SIG-M5 treated with dmso at 0.1 percent for 504 hours (cell line): ENCODE measurements around the gene PBX3.

Experiments used
- DNase-seq: peaks from one replicate; lab custom pipeline; 2025; ENCODE audit not compliant: unreplicated experiment; lab: John Stamatoyannopoulos, UW

The PBX3 gene

GRCh38 chr9:125990186-125990792 lies 243.1 kb downstream of the PBX3 start:
- no peak for DNase-seq

DNA sequence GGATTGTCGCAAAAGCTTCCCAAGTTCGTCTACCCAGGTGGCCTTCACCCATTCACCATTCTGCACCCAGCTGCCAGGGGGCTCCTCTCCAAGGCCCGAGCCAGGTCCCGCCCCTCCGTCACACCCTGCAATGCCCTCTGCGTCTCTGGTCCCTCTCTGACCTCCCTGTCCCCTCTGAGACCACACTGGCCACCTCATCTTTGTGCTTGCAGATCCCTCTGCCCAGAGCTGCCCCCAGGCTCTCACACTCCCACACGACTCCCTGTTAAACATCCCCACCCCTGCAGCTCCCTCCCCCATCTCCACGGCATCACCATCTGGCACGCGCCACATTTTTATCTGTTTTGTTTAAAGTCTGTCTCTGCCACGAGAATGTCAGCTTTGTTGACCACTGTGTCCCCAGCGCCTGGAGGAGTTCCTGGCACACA lies 243.6 kb downstream of the PBX3 start:
- no peak for DNase-seq

DNA sequence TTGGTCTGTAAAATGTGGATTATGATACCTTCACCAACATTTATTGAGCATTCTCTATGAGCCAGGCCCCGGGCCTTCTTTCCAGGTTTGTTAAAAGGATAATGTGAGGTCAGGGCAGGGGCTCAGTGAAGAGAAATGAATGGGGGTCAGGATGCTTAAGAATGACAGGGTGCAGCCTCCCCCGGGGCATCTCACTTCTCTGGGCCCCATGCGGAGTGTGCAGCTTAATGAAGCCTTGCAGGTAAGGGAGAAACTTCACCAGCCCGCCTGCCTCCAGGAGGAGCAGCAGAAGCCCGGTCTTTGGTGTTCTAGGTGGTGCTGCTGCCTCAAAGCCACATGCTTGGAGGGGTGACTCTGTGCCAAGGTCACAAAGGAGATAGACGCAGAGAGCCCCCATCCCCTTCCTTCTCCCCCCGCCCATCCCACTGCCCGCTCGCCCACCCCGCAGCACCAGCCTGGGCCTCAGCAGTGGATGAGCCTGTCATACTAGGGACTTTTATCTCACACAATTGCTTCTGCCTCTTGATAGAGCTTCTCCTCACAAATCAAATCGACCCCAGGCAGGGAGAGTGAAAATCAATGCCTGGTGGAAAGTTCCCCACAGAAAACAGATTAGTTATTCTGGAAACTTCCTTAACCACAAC lies 244.8 kb downstream of the PBX3 start:
- no peak for DNase-seq

- DNase-seq, result no peak
Observed at GRCh38 chr9:125992557-125992956, 245.4 kb downstream of the PBX3 start.

GRCh38 chr9:125993466-125993865 lies 246.3 kb downstream of the PBX3 start:
- no peak for DNase-seq

- no peak for DNase-seq
Observed at GRCh38 chr9:125994066-125994943, 247.1 kb downstream of the PBX3 start.

GRCh38 chr9:125995006-125995405 lies 247.8 kb downstream of the PBX3 start:
- no peak for DNase-seq

GRCh38 chr9:125995706-125996105 lies 248.5 kb downstream of the PBX3 start:
- DNase-seq, result no peak

DNA sequence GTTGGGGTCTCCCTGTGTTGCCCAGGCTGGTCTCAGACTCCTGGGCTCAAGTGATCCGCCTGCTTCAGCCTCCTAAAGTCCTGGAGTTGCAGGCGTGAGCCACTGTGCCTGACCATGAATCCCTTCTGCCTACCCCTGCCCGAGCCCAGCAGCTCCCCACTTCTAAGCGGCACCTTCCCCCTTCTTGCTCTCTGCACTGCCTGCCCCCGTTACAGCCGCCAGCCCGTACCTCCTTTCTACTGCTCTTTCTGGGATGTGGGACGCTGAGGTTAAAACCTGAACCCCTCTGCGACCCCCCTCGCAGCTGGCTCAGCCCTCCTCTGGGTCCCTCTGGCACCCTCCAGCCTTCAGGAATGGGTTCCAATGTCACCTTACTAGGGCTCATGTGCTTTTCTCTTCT lies 249.6 kb downstream of the PBX3 start:
- no peak for DNase-seq

DNA sequence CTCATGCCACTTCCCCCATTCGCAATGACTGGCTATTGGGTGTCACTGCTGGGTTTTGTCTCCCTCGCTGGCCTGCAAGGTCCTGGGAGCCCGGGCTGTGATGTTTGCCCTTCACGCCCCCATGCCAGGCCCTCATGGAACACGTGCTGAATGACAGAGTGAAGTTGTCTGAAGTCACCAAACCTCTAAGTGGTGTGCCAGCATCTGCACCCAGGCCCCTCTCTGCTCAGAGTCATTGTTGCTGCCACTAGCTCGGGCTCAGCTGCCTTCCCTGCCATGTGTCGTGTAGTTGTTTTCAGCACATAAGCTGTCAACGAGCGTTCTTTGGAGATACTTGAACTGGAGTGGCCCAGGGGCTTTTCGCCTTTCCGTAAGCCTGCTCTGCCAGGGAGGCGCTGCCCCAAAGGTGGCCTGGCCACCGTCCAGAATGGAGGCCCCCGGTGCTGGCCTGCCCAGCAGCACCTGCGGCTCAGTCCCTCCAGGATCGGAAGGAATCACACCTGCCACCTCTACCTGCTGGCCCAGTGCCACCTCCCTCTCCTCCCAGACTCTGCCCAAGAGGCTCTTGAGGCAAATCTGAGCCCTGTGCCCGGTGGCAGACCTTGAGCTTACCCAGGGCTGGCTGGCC lies 250.1 kb downstream of the PBX3 start:
- no peak for DNase-seq

DNA sequence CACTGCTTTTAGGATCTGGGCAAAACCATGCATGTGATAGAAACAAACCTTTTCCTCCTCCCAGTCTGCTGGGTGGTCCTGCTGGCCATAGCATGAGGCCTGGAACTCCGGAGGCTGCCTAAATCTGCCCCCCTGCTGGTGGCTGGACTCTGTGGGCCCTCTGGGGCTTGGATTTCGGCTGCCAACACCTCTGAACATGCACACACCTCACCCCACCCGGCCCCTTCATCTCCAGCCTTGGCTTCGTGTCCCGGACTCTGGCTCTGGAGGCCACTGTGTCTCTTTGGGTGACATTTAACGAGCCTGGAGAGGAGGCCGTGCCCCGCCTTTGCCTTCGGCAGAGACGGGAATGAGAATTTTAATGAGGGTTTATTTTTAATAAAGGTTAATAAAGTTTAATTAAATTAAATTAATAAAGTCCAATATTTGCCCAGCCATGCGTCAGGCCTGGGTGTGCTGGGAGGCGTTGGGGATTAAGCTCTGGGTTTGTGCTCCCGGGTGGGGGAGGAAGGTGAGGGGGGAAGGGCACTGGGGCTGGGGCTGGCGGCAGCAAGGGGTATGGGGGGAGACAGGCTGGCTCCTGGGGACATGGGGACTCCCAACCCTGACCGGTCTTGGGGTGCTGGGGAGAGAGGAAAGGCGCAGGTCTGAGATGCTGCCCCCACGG lies 251.8 kb downstream of the PBX3 start:
- no peak for DNase-seq

DNA sequence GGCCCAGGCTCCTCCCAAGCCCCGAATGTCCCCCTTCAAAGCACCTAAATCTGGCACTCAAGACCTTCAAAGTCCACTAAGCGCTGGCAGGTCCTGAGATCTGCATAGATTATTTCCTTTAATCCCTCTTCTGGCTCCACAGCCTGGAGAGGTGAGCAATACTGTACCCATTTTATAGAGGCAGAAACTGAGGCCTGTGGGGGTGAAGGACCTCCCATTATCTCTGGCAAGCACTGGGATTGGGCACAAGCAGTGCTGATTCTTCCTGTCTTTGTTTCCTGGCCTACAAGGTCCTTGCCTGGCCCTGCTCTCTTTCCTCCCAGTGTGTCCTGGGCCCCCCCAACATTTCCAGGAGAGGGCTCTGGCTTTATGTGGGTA lies 252.3 kb downstream of the PBX3 start:
- no peak for DNase-seq

- DNase-seq, result no peak
Observed at GRCh38 chr9:126000256-126000655, 253.1 kb downstream of the PBX3 start.

GRCh38 chr9:126000731-126001580 lies 253.8 kb downstream of the PBX3 start:
- DNase-seq, result no peak

- DNase-seq, result no peak
Observed at GRCh38 chr9:126001581-126002225, 254.5 kb downstream of the PBX3 start.

DNA sequence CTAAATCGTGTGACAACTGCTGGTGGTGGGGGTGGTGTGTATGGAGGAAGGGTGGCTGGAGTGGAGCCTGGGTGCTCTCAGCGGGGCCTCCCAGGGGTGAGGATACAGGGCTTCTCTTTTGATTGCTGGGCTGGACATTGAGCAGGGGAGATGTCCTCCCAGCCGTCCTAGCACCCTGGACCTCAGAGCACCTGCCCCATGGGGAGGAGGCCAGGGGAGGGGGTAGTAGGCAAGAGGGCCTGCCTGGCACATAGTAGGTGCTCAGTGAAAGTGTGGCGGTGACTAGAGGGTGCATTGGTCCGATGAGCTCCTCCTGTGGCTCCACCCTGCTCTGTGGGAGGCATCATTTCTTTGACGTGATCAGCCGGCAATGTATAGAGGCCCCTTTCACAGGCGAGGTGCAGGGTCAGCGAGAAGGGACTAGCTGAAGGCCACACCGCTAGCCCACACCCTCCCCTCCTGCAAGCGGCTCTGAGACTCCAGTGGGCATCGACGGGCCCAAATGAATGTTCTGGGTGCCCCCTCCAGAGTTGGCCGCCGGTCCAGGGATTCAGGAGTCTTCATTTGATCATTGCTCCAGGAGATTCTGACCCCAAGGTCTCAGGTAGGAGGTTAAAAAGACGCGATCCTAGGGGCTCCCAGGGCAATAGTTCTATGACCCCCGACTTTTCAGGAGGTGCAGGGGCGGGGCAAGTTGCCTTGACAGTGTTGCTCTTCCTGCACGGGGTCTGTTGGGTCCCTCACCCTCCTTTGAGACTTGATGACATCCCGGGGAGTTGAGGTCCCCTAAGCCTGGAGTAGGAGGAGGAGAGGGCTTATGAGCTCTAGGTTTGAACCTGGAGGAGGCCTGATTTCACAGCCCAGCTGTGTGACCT lies 255.5 kb downstream of the PBX3 start:
- DNase-seq, result no peak

- no peak for DNase-seq
Observed at GRCh38 chr9:126009047-126009446, 261.9 kb downstream of the PBX3 start.

DNA sequence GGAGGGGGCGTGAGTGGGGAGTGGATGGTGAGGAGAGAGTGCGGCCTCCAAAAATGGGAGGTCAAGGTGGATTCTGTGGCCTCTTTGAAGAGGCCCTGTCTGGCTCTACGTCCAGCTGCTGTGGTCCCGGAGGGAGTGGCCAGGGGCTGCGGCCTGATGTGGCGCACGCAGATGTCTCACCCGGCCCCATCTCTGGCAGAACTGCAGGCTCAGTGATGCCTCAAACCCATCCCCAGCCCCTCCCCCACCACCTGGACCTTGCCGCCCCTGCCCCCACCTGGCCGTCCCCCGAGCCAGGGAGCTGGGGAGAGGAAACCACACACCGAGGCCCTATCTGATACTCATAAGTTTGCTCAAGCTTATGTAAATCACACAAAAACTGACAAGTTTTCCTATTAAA lies 267.6 kb downstream of the PBX3 start:
- DNase-seq, result no peak

DNA sequence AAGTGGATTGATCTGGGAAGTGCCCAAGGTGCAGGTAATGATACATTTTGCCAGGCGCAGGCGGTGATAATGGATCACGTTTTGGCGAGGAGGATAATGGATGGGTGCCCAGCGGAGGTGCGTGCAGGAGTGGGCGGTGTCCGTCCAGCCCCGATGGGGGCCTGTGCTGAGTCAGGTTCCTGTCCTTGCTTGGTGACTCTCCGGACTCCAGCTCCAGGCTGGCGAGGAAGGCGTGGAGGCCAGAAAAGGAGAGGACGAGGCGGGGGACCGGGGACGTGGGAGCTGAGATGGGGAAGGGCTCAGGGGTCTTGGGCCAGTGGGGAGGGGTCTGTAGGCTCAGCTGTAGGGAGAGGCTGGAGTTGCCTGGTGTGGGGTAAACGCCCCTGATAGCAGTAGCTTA lies 268.3 kb downstream of the PBX3 start:
- DNase-seq, result no peak
